ENCODE data around the gene MYO1E.

Gene MYO1E

GRCh38 chr15:59268852-59269407 lies 103.7 kb downstream of the MYO1E start:
- DNase-seq = no peak

- DNase-seq = no peak
These were observed 104.4 kb downstream of the MYO1E start for GRCh38 chr15:59268168-59268851.

- no peak for DNase-seq
These were observed 106.6 kb downstream of the MYO1E start for GRCh38 chr15:59266028-59266427.

GRCh38 chr15:59262316-59262715 lies 110.4 kb downstream of the MYO1E start:
- no peak for DNase-seq

- DNase-seq = peak in 52 of 56 donors; percentile 13 to 96 (median 82)
These were observed 112.6 kb downstream of the MYO1E start for GRCh38 chr15:59260090-59260489.

- no peak for DNase-seq
These were observed 113.3 kb downstream of the MYO1E start for GRCh38 chr15:59259137-59259943.

- DNase-seq = no peak
These were observed 114.4 kb downstream of the MYO1E start for GRCh38 chr15:59258317-59258716.

GRCh38 chr15:59257140-59257539 lies 115.5 kb downstream of the MYO1E start:
- DNase-seq = no peak

GRCh38 chr15:59256482-59256881 lies 116.2 kb downstream of the MYO1E start:
- DNase-seq = no peak

GRCh38 chr15:59255680-59256336 lies 116.9 kb downstream of the MYO1E start:
- DNase-seq = no peak

- DNase-seq = no peak
These were observed 120.5 kb downstream of the MYO1E start for GRCh38 chr15:59252137-59252536.

GRCh38 chr15:59251001-59251845 lies 121.4 kb downstream of the MYO1E start:
- DNase-seq = no peak

GRCh38 chr15:59250249-59250648 lies 122.4 kb downstream of the MYO1E start:
- no peak for DNase-seq

GRCh38 chr15:59249816-59250215 lies 122.9 kb downstream of the MYO1E start:
- no peak for DNase-seq

GRCh38 chr15:59247364-59247763 lies 125.3 kb downstream of the MYO1E start:
- DNase-seq = peak in 36 of 56 donors; percentile 2 to 81 (median 34)

- DNase-seq = no peak
These were observed 127.1 kb downstream of the MYO1E start for GRCh38 chr15:59245559-59245958.

- DNase-seq = no peak
These were observed 128.3 kb downstream of the MYO1E start for GRCh38 chr15:59244337-59244736.

GRCh38 chr15:59243622-59244021 lies 129.0 kb downstream of the MYO1E start:
- no peak for DNase-seq

GRCh38 chr15:59242649-59243048 lies 130.0 kb downstream of the MYO1E start:
- no peak for DNase-seq

GRCh38 chr15:59240036-59240435 lies 132.6 kb downstream of the MYO1E start:
- no peak for DNase-seq

GRCh38 chr15:59237924-59238331 lies 134.7 kb downstream of the MYO1E start:
- DNase-seq = no peak
